ENCODE measurements around the gene SCAPER. TPM values are rescaled to one million over a fixed set of nuclear protein-coding genes. Genes with fewer than 3 reads are reported as not detected.

Gene SCAPER
- total RNA-seq, 1 experiment from 2014 or later = 14.7 TPM

DNA sequence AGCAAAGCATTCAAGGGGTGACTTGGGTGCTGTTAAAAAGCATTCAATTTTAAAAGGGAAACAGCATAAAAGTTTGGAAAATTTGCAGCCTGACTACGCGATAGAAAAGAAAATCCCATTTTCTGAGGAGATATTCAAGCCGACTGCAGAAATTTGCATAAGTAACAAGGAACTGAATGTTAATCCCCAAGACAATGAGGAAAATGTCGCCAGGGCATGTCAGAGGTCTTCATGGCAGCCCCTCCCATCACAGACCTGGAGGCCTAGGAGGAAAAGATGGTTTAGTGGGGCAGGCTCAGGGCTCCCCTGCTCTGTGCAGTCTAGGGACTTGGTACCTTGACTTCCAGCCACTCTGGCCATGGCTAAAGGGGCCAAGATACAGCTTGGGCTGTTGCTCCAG is 475.5 kb downstream of the SCAPER start:
- Histone ChIP-seq H3K4me2 (ENCODE audit: low read length) (no peak overlapping the region), H3K27me3 (ENCODE audit: insufficient read depth, low read length) (no peaks in the 10 kb centered on the region), H3K36me3 (ENCODE audit: control insufficient read depth in 1 of 2, insufficient read depth in 2 of 2, low read length in 2 of 2) (no peaks in the 10 kb centered on the region), H3K9ac (ENCODE audit: low read length) (no peak overlapping the region), H3K27ac (ENCODE audit: low read depth, low read length) (no peak overlapping the region), H4K20me1 (ENCODE audit: insufficient read depth) (no peaks in the 10 kb centered on the region), H2AFZ (ENCODE audit: low read depth, low read length, poor library complexity, severe bottlenecking) (no peak overlapping the region), H3K79me2 (ENCODE audit: insufficient read depth, low read length) (no peaks in the 10 kb centered on the region), H3K4me3 (replicated peaks in 1 of 2; ENCODE audit: low read depth in 1 of 2, low read length in 2 of 2) (no peak overlapping the region), H3K9me2 (ENCODE audit: insufficient read depth) (no peaks in the 10 kb centered on the region), H3K4me1 (ENCODE audit: control insufficient read depth in 1 of 2, insufficient read depth in 2 of 2, low read length in 2 of 2) (peaks cover 3 to 20% of the 10 kb centered on the region in 2 experiments; a peak in 3 of 4 replicates), H3K9me3 (ENCODE audit: control insufficient read depth in 1 of 2, insufficient read depth in 1 of 2, low read depth in 1 of 2, low read length in 2 of 2) (no peaks in the 10 kb centered on the region)
- TF ChIP-seq YY1 (IDR thresholded peaks at IDR 0.05; ENCODE audit: extremely low read depth, insufficient replicate concordance, low read depth, low read length) = no peak
- no peak for TF ChIP-seq EGR1 (IDR thresholded peaks at IDR 0.05; ENCODE audit: low read depth)
- no peak for TF ChIP-seq CTCF (IDR thresholded peaks at IDR 0.05 in 2 of 3, conservative IDR thresholded peaks at IDR 0.05 in 1 of 3; ENCODE audit: borderline replicate concordance in 1 of 3, insufficient read depth in 1 of 3, low read depth in 2 of 3, low read length in 2 of 3)
- TF ChIP-seq CEBPB (IDR thresholded peaks at IDR 0.05; ENCODE audit: low read depth) = no peak
- TF ChIP-seq ATF3 (IDR thresholded peaks at IDR 0.05) = no peak
- TF ChIP-seq ZFX (IDR thresholded peaks at IDR 0.05) = no peak
- TF ChIP-seq ELF1 (IDR thresholded peaks at IDR 0.05; ENCODE audit: borderline replicate concordance, low read depth) = no peak
- TF ChIP-seq TCF7L2 (IDR thresholded peaks at IDR 0.05; ENCODE audit: borderline replicate concordance, extremely low read depth, insufficient read depth, insufficient read length) = no peak
- no peak for TF ChIP-seq POLR2A (IDR thresholded peaks at IDR 0.05; ENCODE audit: borderline replicate concordance, extremely low read depth, insufficient read depth, insufficient read length)
- no peak for TF ChIP-seq EZH2phosphoT487 (IDR thresholded peaks at IDR 0.05; ENCODE audit: borderline replicate concordance)
- no peak for TF ChIP-seq SP1 (IDR thresholded peaks at IDR 0.05; ENCODE audit: low read depth)
- no peak for ATAC-seq
- ChIA-PET RAD21 (ENCODE audit: low non-redundant PET in 1 of 2, low total read pairs in 2 of 2, uncharacterized antibody in 2 of 2, unreplicated experiment in 2 of 2) (no interaction called here), POLR2A (no interaction called here), CTCF (no interaction called here)
- BruUV-seq (replicated peaks) = no TSS peak
- intact Hi-C loops (cut with micrococcal nuclease) = no loop called here
- DNase-seq (ENCODE audit: low read depth, low spot score) = no peak

Data from HCT116 (cell line).